Spleen (tissue), 7 donors: ENCODE measurements around the gene ANKRD60.

ENCODE experiments used
- CTCF ChIP-seq, 11 experiments: fragments of 200-600 bp in 7 of 11; fragments of 450-650 bp in 4 of 11; sonication (generic) in 4 of 11; IDR thresholded peaks in 8 of 11; conservative IDR thresholded peaks in 3 of 11; 1 replicate in 7 of 11; 2 replicates in 4 of 11; pipeline versions ENCODE4 v1.4.0 to v1.8.0; 2016 to 2021; ENCODE audit warnings: antibody characterized with exemption in 11 of 11, inconsistent platforms in 4 of 11, mild to moderate bottlenecking in 1 of 11
- POLR2A ChIP-seq, 3 donors: fragments of 450-650 bp; IDR thresholded peaks; one replicate each; pipeline ENCODE4 v1.5.1; 2017; ENCODE audit warnings: antibody characterized with exemption in 3 of 3, mild to moderate bottlenecking in 1 of 3
- donor health status: DM: no; HTN: no; CAD: no; lungs with moderate emphysema.
- donor health status: DM: no; HTN: no; CAD: no.
- donor health status: DM: no; HTN: no; CAD: no.

- TF ChIP-seq CTCF (IDR thresholded peaks at IDR 0.05 in 8 of 11, conservative IDR thresholded peaks at IDR 0.05 in 3 of 11) (no peak), POLR2A (IDR thresholded peaks at IDR 0.05) (no peak)
Measured at GRCh38 chr20:58225452-58226200, 2.8 kb downstream of the ANKRD60 start.
